ENCODE data around the gene CHIC2.

The CHIC2 gene

DNA sequence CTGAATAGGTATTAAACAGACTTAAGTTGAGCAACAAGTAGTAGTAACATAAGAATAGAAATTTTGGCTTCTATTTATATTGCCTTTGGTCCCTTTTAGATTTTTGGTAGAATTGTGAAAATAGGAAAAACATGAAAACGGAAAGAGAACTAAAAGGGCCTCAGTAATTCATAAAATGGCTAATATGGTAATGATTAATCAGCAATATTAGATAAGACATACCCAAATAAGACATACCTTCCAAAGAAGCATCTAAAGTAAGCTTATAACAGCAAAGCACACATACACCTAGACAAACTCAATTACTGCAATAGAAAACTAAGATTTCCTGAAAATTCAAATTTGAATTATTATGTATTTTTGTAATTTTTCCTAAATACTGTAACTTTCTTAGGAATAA is 46.4 kb downstream of the CHIC2 start:
- DNase-seq (ENCODE audit: low read depth), result no peak
- H3K4me3 ChIP-seq (ENCODE audit: low read depth, low read length), result no peak overlapping the region
- TF ChIP-seq, protein P1, sequence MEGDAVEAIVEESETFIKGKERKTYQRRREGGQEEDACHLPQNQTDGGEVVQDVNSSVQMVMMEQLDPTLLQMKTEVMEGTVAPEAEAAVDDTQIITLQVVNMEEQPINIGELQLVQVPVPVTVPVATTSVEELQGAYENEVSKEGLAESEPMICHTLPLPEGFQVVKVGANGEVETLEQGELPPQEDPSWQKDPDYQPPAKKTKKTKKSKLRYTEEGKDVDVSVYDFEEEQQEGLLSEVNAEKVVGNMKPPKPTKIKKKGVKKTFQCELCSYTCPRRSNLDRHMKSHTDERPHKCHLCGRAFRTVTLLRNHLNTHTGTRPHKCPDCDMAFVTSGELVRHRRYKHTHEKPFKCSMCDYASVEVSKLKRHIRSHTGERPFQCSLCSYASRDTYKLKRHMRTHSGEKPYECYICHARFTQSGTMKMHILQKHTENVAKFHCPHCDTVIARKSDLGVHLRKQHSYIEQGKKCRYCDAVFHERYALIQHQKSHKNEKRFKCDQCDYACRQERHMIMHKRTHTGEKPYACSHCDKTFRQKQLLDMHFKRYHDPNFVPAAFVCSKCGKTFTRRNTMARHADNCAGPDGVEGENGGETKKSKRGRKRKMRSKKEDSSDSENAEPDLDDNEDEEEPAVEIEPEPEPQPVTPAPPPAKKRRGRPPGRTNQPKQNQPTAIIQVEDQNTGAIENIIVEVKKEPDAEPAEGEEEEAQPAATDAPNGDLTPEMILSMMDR (IDR thresholded peaks at IDR 0.05; ENCODE audit: insufficient read depth, low read depth, low read length, missing control alignments), result no peak

DNA sequence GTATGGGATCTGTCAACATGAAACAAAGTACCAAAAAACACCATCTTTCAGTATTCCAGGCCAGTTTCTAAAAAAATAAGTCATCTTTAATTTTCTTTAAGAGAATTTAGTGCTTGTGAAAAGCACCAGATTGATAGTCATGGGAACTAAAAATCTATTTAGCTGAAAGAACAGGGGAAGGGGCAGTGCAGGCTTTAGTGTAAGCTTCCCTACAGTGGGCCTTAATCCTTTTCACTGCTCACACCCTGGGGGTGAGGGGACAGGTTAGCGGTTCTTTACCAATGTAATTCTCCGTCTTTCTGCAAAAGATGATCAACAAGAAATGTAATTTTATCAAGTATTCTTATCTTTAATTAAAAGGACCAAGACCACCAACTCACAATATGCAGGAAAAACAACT is 47.1 kb downstream of the CHIC2 start:
- no peak overlapping the region for H3K4me3 ChIP-seq (ENCODE audit: low read depth, low read length)
- TF ChIP-seq, protein P1 (IDR thresholded peaks at IDR 0.05; ENCODE audit: insufficient read depth, low read depth, low read length, missing control alignments), result no peak
- no peak for DNase-seq (ENCODE audit: low read depth)

GRCh38 chr4:54016504-54016903 is 47.9 kb downstream of the CHIC2 start:
- DNase-seq (ENCODE audit: low read depth), result no peak
- TF ChIP-seq, protein P1 (IDR thresholded peaks at IDR 0.05; ENCODE audit: insufficient read depth, low read depth, low read length, missing control alignments), result no peak
- no peak overlapping the region for H3K4me3 ChIP-seq (ENCODE audit: low read depth, low read length)

DNA sequence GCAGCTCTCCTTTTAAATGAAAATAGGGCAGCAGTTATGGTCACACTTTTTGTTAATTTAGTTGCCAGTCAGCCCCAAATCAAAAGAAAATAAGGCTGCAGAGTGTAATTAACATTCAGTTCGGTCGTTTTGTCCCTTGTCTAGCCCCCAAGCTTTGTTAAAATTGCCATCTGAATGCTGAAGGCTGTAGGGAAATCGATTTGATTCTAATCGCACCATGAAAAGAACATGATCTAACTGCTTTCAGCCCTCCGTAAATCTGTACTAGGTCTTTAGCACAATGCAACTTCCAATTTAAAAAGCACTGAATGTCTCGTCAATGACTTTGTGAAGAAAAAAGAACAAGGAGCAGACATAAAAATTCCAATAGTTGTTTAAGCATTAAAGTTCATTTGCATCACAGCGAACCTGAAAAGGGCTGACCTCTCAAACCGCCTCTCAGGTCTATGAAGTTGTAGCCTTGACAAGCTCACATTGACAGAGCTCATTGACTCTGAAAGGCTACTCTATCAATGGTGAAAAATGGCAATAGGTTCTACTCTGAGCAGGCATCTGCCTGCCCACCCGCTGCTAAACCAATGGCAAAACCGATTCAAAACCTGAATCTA is 48.9 kb downstream of the CHIC2 start:
- no peak overlapping the region for H3K4me3 ChIP-seq (ENCODE audit: low read depth, low read length)
- DNase-seq (ENCODE audit: low read depth), result no peak
- TF ChIP-seq, protein P1 (IDR thresholded peaks at IDR 0.05; ENCODE audit: insufficient read depth, low read depth, low read length, missing control alignments), result no peak

GRCh38 chr4:54014666-54015160 is 49.7 kb downstream of the CHIC2 start:
- TF ChIP-seq, protein P1 (IDR thresholded peaks at IDR 0.05; ENCODE audit: insufficient read depth, low read depth, low read length, missing control alignments), result no peak
- H3K4me3 ChIP-seq (ENCODE audit: low read depth, low read length), result no peak overlapping the region

DNA sequence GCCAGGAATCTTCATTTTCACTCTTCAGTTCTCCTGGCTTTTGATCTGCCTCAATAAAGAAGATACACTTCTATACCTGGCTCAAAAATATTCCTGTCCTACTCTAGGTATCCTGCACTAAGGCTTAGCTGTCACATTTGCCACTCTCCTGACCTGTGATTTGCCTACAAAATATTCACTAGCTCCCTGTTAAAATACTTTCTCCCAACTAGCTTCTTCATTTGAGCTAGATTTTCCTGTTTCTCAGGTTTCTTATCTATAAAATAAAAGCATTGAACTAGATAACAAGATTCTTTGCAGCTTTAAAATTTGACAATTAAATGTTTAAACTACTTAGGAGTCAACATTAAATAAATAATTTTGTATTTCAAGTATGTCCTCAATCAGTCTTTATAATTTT is 53.2 kb downstream of the CHIC2 start:
- DNase-seq (ENCODE audit: low read depth), result no peak
- TF ChIP-seq, protein P1 (IDR thresholded peaks at IDR 0.05; ENCODE audit: insufficient read depth, low read depth, low read length, missing control alignments), result no peak
- H3K4me3 ChIP-seq (ENCODE audit: low read depth, low read length), result no peak overlapping the region

More at GRCh38 chr4:54014666-54015160, 49.7 kb downstream of the CHIC2 start:
- no peak for DNase-seq (ENCODE audit: low read depth)

DNA sequence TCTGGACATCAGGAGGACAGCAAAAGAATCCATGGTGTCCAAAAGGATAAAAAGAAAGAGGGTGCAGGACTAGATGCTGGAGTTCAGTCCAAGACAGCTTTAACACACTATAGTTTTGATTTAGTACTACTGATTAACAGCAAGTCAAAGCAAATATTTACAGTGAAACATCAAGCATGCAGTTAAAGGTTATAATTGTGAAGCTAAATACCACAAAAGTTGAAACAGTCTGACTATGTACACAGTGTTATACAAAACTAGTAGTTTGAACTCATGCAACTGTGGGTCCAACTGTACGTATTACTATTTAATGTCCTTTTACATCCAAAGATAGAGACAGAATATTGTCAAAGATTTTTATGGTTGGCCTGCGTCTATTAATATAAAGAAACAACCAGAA is 57.6 kb downstream of the CHIC2 start:
- DNase-seq (ENCODE audit: low read depth), result no peak
- TF ChIP-seq, protein P1 (IDR thresholded peaks at IDR 0.05; ENCODE audit: insufficient read depth, low read depth, low read length, missing control alignments), result no peak
- H3K4me3 ChIP-seq (ENCODE audit: low read depth, low read length), result no peak overlapping the region
